Measurements from ENCODE around the gene TFR2.
"Not testable (repeated sequence)": the region's sequence is repeated elsewhere in the genome, so short reads cannot be mapped to it uniquely, and the experiment has no call there.

TFR2 gene

DNA sequence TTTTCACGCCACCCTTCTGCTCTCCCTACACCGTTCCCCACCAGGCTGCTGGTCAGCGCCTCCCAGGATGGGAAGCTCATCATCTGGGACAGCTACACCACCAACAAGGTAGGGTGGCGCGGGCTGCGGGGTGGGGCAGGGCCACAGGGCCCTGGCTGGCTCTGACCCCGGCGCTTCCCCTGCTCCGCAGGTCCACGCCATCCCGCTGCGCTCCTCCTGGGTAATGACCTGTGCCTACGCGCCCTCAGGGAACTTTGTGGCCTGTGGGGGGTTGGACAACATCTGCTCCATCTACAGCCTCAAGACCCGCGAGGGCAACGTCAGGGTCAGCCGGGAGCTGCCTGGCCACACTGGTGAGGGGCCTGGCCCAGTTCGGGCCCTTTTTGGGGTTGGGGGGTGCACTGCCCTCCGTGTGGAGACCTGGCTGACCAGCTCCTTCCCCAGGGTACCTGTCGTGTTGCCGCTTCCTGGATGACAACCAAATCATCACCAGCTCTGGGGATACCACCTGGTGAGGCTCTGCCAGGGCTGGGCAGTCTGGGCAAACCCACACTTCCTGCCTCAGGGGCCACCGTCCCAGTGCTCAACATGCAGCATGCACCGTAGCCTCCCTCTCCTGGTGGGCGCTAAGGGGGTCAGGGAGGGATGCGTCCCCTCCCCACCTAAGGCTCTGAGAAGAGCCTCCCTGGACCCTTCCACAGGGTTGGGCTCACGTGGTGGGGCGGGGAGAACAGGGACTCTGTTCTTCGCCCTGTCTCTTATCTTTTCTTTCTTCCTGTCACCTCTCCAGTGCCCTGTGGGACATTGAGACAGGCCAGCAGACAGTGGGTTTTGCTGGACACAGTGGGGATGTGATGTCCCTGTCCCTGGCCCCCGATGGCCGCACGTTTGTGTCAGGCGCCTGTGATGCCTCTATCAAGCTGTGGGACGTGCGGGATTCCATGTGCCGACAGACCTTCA is 36.2 kb upstream of the TFR2 start:
- no peak for DNase-seq

DNA sequence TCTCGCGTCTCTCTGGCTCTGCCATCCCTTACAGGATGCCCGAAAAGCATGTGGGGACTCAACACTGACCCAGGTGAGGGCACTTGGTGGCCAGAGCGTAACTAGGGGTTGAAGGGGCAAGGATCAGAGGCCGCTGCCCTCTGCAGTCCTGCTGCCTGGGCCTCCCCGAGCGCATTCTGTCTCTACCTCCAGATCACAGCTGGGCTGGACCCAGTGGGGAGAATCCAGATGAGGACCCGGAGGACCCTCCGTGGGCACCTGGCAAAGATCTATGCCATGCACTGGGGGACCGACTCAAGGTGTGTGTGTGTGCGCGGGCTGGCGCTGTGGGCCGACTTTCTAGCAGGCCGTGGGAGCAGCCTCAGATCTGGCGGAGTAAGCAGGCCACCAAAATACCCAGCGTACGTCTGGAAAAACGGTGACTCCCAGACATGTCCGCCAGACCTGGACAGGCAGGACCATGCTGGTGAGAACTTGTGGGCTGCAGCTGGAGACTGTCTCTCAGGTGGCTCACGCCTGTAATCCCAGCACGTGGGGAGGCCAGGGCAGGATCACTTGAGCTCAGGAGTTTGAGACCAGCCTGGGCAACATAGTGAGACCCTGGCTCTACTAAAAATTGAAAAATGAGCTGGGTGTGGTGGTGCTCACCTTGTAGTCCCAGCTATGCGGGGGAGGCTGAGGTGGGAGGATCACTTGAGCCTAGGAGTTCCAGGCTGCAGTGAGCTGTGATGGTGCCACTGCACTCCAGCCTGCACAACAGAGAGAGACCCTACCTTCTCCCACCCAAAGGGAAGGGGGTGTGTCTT is 35.4 kb upstream of the TFR2 start:
- DNase-seq: no peak

DNA sequence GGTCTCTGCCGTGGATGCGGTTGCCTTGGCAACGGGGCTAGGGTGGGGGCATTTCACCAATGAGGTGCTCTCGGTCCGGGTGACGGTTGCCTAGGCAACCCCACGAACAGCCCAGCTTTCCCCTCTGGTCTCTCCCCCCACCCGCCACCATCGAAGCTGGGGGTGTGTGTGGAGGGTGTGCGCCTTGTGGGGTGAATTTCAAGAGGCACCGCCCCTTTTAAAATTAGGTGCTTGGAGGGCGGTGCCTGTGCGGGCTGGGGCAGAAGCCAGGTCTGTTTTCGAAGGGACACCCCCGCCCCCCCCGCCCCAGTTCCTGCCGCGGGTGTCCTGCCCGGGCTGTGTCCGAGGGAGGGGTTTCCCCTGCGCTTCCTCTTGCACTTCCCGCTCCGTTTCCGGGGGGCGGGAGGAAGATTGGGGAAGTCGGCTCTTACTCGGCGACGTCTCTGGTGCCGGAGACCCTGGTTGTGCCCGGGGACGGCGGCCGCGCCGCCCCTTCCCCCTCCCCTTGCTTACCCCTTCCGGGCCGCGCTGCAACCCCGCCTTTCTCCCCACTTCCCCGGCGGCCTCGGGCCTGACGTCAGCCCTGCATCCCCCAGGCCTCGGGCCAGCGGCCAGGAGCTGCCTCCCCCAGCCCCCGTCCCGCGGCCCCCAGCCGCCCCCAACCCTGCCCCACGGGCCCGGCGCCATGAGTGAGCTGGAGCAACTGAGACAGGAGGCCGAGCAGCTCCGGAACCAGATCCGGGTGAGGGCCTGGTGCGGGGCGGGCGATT is 34.4 kb upstream of the TFR2 start:
- peak; percentile 87 for DNase-seq

DNA sequence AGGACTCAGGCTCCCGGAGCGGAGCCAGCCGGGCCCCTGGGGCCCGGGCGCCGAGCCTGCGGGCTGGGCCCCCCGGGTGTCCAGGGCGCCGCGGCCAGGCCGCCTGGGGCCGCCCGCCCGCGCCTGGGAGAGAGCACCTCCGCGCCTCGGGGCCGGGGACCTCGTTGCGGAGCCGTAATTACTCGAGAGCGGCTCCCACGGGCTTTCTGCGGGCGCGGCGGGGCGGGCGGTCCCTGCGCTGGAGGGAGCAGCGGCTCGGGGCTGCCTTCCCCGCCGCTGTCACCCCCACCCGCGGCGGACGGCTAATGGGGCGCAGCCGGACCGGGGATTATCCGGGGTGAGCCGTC is 33.7 kb upstream of the TFR2 start:
- peak; percentile 19 for DNase-seq

DNA sequence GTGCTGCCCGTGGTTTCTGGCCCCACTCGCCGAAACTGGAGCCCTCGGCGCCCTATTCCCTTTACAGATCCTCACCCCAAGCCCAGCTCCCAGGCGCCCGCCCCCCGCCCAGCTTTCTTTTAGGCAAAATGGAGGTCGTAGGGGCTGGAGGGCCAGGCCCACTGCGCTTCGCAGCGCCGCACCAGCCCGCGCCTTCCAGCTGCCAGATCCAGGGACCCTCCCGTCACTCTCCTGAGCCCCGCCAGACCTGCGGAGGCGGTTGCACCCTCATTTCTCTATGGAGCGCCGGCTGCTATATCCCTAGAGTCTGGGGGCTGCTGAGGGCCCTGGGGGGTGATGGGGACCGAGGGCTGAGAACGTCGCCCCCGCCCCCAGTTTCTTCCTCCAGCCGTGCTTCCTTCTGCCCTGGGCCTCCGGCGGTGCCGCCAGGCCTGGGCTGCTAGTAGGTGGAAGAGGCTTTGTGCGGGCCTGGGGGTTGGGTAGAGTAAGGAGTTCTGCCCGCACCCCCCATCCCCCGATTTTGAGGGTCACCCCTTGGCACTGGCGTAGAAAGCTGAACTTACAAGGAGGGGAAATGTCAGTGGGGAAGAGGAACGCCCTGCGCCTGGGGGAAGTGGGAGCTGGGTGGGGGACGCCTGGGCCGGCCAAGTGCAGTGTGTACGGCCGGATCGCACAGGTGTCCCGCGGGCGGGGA is 33.2 kb upstream of the TFR2 start:
- peak; percentile 15 for DNase-seq

DNA sequence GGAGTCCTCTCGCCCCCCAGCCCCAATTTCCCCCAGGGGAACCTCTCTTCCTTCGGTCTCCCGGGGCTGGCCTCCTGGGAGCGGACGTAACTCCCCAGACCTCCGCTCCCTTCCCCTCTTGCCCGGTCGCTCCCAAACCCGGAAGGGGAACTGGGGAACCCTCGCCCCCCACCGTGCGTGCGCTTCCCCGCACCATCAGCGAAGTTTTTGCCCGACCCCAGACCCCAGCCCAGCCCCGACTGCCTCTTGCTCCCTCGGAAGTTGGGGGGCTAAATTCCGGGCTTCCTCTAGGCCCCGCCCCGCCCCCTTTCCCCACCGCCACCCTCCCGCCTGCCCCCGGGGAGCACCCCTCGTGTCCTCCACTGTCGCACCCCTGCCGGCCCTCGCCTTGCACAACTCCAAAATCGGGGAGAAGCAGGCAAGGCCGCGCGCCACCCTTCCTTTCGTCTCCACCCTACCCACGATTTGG is 32.6 kb upstream of the TFR2 start:
- DNase-seq: peak; percentile 29

DNA sequence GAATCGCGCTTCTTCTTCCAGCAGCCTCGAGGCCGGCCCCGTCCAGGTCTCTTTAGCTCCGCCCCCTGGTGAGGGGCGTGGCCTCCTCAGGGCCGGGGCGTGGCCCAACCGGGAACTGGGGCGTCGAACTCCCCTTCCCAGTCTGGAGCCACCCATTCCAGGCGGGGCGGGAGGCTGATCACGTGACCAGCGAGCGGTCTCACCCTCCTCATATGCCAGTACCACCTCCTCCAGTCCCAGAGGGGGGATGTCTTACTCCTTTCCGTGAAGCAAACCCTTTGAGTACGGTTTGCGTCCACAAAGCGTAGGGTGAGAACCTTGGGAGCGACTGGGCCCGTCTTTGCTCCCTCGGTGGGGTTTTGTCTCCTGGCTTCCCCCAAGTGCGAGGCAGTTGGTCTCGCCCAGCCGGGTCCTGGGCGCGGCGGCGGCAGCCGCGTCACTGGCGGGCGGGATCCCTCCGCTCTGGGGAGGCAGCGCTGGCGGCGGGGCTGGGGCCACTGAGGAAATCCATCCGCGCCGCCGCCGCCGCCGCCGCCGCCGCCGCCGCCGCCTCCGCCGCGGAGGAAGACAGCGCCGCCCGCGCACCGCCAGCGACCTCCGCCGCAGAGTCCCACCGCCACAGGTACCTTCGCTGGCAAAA is 32.1 kb upstream of the TFR2 start, which contains the start of gene GNB2:
Gene GNB2, plus strand, starts transcription at position 439 of the 640 bp plus-strand sequence. CDS start 2,526 bp downstream, outside the sequence.
- DNase-seq: peak; percentile 95

DNA sequence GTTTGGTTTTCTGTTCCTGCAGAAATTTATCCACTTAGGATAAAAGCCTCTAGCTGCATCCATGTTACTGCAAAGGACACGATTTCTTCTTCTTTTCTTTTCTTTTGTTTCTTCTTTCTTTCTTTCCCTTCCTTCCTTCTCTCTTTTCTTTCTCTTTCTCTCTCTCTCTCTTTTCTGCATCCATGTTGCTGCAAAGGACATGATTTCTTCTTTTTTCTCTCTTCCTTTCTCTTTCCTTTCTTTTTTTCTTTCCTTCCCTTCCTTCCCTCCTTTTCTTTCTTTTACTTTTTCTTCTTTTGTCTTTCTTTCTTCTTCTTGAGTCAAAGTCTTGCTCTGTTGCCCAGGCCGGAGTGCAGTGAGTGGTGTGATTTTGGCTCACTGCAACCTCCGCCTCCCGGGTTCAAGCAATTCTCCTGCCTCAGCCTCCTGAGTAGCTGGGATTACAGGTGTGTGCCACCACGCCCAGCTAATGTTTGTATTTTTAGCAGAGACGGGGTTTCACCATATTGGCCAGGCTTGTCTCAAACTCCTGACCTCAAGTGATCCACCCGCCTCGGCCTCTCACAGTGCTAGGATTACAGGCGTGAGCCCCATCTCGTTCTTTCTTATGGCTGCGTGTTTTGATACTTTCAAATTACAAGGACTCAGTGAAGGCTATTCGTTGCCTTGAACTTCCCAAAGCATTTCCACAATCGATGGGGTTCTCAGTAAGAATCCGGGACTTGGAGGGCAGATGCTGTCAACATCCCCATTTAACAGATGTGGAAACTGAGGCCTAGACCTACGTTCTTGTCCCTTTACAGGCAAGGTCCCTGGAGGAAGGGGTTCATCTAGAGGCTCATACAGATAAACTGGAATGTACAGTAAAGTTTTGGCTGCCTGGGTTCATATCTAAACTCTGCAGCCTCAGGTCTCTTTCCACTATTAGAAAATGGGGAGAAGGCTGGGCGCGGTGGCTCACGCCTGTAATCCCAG is 30.3 kb upstream of the TFR2 start:
- no peak for DNase-seq

DNA sequence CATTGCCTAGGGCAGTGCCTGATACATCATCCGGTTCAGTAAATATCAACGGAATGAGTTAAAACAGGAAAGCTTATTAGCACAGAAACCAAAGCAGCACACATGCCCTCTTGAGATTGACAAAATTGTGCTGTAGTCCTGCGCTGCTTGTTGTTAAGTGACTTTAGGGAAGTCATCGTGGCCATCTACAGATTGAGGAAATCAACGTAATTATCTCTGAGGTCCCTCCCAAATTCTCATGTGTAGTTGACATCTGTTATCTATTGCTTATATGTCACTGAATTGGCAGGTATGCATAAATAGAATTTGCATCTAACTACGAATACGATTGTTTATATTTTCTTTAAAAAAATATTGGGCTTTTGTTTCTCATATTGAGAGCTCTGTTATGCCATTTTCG is 28.7 kb upstream of the TFR2 start:
- DNase-seq: no peak

DNA sequence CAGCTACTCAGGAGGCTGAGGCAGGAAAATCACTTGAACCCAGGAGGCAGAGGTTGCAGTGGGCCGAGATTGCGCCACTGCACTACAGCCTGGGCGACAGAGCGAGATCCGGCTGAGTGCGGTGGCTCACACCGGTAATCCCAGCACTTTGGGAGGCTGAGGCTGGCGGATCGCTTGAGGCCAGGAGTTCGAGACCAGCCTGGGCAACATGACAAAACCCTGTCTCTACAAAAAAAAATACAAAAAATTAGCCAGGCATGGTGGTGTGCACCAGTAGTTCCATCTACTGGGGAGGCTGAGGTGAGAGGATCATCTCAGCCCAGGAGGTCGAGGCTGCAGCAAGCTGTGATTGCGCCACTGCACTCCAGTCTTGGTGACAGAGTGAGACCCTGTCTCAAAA is 27.8 kb upstream of the TFR2 start:
- DNase-seq: not testable (repeated sequence)

DNA sequence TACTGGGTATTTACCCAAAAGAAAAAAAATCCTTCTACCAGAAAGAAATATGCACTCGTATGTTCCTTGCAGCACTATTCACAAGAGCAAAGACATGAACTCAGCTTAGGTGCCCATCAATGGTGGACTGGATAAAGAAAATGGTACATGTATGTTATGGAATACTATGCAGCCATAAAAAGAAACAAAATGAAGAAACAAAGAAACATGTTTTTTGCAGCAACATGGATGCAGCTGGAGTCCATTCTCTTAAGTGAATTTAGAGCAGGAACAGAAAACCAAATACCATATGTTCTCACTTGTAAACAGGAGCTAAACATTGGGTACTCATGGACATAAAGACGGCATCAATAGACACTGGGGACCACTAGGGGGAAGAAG is 26.7 kb upstream of the TFR2 start:
- no peak for DNase-seq

DNA sequence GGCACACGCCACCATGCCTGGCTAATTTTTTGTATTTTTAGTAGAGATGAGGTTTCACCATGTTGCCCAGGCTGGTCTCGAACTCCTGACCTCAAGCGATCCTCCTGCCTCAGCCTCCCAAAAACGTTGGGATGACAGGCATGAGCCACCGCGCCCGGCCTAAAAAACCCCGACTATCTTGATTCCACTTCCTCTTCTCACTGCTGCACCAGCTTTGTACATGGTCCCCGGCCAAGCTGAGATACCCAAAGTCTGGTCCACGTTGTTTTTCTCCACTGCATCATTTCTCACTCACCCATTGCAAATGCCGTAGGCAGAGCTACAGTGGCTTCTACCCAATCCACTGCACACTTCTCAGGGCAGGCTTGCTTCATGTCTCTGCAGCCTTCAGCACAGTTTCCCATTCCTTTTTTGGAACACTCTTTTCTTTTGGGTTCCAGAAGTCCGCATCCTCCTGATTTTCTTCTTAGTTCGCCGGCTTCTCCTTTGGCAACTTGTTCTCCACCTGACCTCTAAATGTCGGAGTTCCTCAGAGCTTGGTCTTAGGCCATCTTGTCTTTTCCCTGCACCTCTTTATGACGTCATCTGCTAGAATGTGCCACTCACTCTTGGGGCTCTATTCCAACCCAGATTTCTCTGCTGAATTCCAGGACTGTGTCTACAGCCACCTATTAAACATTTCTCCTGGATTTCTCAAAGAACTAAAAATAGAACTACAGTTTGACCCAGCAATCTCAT is 26.1 kb upstream of the TFR2 start:
- no peak for DNase-seq

DNA sequence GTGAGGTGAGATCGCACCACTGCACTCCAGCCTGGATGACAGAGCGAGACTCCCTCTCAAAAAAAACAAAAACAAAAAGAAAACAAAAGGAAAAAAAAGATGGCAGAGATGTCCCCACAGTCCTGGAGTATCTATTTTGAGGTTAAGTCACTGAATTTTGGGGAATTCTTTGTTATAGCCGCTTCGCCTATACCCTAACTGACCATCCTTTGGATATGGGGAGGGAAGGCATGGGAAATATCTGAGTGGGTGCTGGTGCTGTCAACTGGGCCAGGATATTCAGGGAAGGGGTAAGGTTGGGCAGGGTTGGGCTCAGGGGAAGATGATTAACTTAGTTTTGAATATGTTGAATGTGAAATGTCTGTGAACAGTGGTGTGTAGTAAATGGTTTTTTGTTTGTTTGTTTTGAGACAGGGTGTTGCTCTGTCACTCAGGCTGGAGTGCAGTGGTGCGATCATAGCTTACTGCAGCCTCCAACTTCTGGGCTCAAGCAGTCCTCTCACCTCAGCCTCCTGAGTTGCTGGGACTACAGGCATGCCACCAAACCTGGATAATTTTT is 23.9 kb upstream of the TFR2 start:
- DNase-seq: no peak

DNA sequence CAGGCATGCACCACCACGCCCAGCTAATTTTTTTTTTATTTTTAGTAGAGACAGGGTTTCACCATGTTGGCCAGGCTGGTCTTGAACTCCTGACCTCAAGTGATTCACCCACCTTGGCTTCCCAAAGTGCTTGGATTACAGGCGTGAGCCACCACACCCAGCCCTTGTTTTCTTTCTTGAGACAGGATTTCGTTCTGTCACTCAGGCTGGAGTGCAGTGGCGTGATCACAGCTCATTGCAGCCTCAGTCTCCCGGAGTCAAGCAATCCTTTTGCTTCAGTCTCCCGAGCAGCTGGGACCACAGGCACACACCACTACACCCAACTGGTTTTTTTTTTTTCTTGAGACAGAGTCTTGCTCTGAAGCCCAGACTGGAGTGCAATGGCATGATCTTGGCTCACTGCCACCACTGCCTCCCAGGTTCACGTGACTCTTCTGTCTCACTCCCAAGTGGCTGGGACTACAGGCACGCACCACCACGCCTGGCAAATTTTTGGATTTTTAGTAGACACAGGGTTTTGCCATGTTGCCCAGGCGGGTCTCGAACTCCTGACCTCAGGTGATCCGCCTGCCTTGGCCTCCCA is 20.9 kb upstream of the TFR2 start:
- DNase-seq: not testable (repeated sequence)

DNA sequence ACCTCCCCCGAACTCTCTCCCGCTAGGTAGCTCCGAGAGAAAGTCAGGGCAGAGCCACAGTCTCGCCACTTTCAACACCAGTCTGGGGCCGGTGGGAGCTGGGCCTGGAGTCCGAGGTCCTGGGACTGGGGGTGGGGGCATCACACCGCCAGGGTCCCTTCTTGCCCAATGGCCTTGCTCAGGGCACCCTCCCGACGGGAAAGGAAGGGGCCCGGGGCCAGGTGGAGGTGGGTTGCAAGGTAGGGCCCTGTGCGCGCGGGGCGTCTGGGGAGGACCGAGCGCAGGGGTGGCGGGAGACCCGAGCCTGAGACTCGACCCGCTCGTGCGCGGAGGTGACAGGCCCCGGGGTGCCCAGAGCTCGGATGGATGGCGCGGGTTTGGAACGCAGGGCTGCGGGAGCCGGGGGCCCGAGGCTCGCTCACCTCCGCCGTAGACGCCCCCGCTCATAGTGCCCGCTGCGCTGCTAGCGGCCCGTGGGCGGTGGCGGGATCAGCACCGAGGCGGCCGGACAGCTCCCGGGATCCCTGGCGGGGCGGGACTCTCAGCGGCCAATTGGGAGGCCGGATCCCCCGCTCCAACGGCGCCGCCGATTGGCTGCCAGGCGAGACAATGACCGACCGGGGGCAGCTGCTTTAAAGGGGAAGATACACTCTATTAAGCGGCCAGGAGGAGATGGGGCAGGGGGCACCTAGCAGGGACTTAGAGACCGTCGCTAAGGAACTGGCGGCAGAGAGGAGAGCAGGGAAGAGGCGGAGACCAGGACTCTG is 14.7 kb upstream of the TFR2 start, which contains the start of gene ACTL6B:
Gene ACTL6B, minus strand, starts transcription at position 541 of the 767 bp plus-strand sequence. Its CDS starts 94 bp downstream, at position 447.
- peak; percentile 39 for DNase-seq

DNA sequence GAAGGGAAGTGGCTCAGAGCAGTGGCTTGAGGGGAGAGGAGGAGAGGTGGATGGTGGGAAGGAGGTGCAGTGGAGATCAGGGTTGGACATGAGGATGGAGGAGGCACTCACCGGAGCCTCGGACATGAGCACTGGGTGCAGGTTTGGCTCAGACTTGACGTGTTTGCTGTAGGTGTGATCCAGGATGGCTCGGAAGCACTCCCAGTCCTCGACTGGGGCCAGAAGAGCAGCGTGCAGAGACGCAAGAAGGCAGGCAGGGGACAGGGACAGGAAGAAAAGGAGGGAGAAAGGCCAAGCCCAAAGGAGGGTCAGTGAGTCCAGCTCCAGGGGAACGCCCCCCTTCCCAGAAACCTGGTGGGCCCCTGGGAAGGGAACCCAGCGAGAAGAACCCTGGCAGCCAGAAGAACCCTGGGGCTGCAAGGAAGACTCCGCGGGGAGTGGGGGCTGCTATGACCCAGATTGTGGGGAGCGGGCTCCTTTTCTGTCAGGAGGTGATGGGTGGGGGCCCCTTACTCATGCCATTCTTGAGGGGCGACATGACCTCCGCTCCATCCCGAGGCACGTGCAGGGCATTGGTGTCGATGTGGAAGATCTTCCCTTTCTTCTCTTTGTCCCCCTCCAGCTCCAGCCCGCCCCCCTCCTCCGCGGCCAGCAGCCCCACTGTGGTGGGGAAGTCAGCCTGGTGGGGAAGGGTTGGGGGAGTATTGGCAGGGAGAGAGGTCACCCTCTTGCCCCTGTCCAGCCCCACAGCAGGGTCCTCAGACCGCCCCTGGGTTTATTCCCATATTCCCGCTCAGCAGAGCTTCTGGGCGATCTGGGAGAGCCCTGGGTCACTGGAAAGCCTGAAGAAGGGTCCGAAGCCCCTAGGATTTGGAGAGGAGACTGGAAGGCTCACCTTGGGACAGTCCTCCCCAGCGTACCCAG is 13.8 kb upstream of the TFR2 start:
- DNase-seq: no peak

All from activated gamma-delta T cell treated with Interleukin-2 at 50 U/mL for 16 hours (primary cell).